Measurements from ENCODE around the gene CPVL. TPM values are rescaled to one million over a fixed set of nuclear protein-coding genes. Genes with fewer than 3 reads are reported as not detected.

The CPVL gene
- total RNA-seq, 1 experiment from 2014 or later, result 1.1 TPM

DNA sequence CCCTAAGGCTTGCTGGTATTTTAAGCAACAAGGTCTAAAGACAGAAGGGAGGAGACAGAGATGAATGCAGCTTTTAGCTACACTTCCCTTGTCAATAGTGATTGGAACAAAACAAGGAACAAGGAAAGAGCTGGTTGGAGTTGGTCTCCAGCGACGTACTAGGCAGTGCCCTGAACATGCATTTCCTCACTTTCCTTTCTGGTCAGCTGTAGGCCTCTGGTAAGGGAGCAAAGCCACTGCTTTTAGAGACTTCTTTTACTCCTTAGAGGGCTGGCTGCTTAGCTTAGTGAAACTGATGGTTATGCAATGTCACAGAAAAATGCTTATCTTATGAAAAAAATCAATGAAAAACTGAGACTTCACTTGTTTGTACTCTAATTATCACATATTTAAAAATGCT lies 112.8 kb downstream of the CPVL start:
- BruUV-seq (replicated peaks), result no TSS peak
- DNase-seq (ENCODE audit: low read depth, low spot score) (no peak), ATAC-seq (no peak)
- TF ChIP-seq, protein P1, sequence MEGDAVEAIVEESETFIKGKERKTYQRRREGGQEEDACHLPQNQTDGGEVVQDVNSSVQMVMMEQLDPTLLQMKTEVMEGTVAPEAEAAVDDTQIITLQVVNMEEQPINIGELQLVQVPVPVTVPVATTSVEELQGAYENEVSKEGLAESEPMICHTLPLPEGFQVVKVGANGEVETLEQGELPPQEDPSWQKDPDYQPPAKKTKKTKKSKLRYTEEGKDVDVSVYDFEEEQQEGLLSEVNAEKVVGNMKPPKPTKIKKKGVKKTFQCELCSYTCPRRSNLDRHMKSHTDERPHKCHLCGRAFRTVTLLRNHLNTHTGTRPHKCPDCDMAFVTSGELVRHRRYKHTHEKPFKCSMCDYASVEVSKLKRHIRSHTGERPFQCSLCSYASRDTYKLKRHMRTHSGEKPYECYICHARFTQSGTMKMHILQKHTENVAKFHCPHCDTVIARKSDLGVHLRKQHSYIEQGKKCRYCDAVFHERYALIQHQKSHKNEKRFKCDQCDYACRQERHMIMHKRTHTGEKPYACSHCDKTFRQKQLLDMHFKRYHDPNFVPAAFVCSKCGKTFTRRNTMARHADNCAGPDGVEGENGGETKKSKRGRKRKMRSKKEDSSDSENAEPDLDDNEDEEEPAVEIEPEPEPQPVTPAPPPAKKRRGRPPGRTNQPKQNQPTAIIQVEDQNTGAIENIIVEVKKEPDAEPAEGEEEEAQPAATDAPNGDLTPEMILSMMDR (IDR thresholded peaks at IDR 0.05), result no peak
- TF ChIP-seq TCF7L2 (IDR thresholded peaks at IDR 0.05; ENCODE audit: low read depth, low read length) (no peak), POLR2AphosphoS5 (IDR thresholded peaks at IDR 0.05; ENCODE audit: low read depth, low read length) (no peak), SIN3A (IDR thresholded peaks at IDR 0.05; ENCODE audit: borderline replicate concordance, insufficient read depth, low read depth, low read length) (no peak), REST (IDR thresholded peaks at IDR 0.05; ENCODE audit: insufficient read depth in 1 of 2, low read depth in 2 of 2, low read length in 1 of 2) (no peak)
- no peaks in the 10 kb centered on the region for H3K36me3 ChIP-seq (ENCODE audit: control insufficient read depth, insufficient read depth, low read length)
- CTCF ChIA-PET, result interaction anchor here (0.5 kb wide), 1 partner anchor 644 kb away, joined by 3 read pairs; no protein-coding TSS in a partner anchor
- H3K27me3 ChIP-seq (ENCODE audit: control insufficient read depth, insufficient read depth, low read length), result no peaks in the 10 kb centered on the region
- no peaks in the 10 kb centered on the region for H3K9me3 ChIP-seq (ENCODE audit: control insufficient read depth, insufficient read depth, low read depth, low read length)
- intact Hi-C loops (cut with micrococcal nuclease; ENCODE audit: unreplicated experiment), result no loop called here
- POLR2A ChIA-PET, result no interaction called here
- in situ Hi-C loops (cut with HindIII; ENCODE audit: low pct_unique_long_range_greater_than_20kb, low sequenced_read_pairs), result no loop called here
- no peaks in the 10 kb centered on the region for H3K4me1 ChIP-seq (ENCODE audit: control insufficient read depth, insufficient read depth, low read length)
- H3K4me3 ChIP-seq (ENCODE audit: low read depth in 2 of 2, low read length in 2 of 2), result no peak overlapping the region
- no peak overlapping the region for H3K27ac ChIP-seq (ENCODE audit: low read length)

DNA sequence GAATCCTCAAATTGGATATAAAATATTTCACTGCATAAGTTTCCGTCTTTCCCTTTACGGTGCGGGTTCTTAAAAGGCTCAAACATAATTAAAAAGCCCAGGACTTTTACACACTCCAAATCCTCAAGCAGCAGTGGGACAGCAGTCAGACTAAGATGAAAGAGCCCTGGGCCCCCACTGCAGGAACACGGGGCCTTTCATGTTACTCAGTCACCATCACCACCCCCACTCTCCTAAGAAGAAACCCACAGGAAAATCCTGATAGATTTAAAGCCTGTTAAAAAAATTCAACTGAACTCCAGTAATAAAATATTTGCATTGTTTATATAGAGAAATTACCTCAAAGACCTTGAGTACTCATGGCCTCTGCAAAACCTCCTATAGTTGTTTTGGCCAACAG lies 114.2 kb downstream of the CPVL start:
- no peaks in the 10 kb centered on the region for H3K9me3 ChIP-seq (ENCODE audit: control insufficient read depth, insufficient read depth, low read depth, low read length)
- BruUV-seq (replicated peaks), result no TSS peak
- ChIA-PET CTCF (no interaction called here), POLR2A (no interaction called here)
- no peaks in the 10 kb centered on the region for H3K36me3 ChIP-seq (ENCODE audit: control insufficient read depth, insufficient read depth, low read length)
- in situ Hi-C loops (cut with HindIII; ENCODE audit: low pct_unique_long_range_greater_than_20kb, low sequenced_read_pairs), result no loop called here
- H3K27me3 ChIP-seq (ENCODE audit: control insufficient read depth, insufficient read depth, low read length), result no peaks in the 10 kb centered on the region
- intact Hi-C loops (cut with micrococcal nuclease; ENCODE audit: unreplicated experiment), result no loop called here
- no peak overlapping the region for H3K27ac ChIP-seq (ENCODE audit: low read length)
- TF ChIP-seq TCF7L2 (IDR thresholded peaks at IDR 0.05; ENCODE audit: low read depth, low read length) (no peak), POLR2AphosphoS5 (IDR thresholded peaks at IDR 0.05; ENCODE audit: low read depth, low read length) (no peak), SIN3A (IDR thresholded peaks at IDR 0.05; ENCODE audit: borderline replicate concordance, insufficient read depth, low read depth, low read length) (no peak), REST (IDR thresholded peaks at IDR 0.05; ENCODE audit: insufficient read depth in 1 of 2, low read depth in 2 of 2, low read length in 1 of 2) (no peak)
- TF ChIP-seq, protein P1 (IDR thresholded peaks at IDR 0.05), result no peak
- no peak overlapping the region for H3K4me3 ChIP-seq (ENCODE audit: low read depth in 2 of 2, low read length in 2 of 2)
- DNase-seq (ENCODE audit: low read depth, low spot score) (no peak), ATAC-seq (no peak)
- no peaks in the 10 kb centered on the region for H3K4me1 ChIP-seq (ENCODE audit: control insufficient read depth, insufficient read depth, low read length)

All from Panc1 (cell line).